ENCODE results near the gene LMX1B. TPM values are rescaled to one million over a fixed set of nuclear protein-coding genes. Genes with fewer than 3 reads are reported as not detected.

Gene LMX1B
- total RNA-seq, 4 donors from 2014 or later = 3.2 to 6.9 (median 4.6) TPM

- intact Hi-C loops (cut with DNase I; ENCODE audit: low total_unique reads) = no loop called here
- TF ChIP-seq POLR2A (IDR thresholded peaks at IDR 0.05) (no peak), CTCF (IDR thresholded peaks at IDR 0.05) (no peak)
- H3K4me3 ChIP-seq (ENCODE audit: low read depth, poor library complexity, severe bottlenecking) = no peak overlapping the region
- 69% methylated on average over 18 of the region's 18 CpGs for WGBS, 2 donors
- no peak for DNase-seq (ENCODE audit: low spot score in 2 of 2)
Observed at GRCh38 chr9:126624479-126624826, 10.7 kb downstream of the LMX1B start.

GRCh38 chr9:126624912-126625311 is 11.2 kb downstream of the LMX1B start:
- 70 to 73% methylated on average over 27 of the region's 27 CpGs for WGBS, 2 donors
- DNase-seq (ENCODE audit: low spot score in 2 of 2) = no peak
- no peak overlapping the region for H3K4me3 ChIP-seq (ENCODE audit: low read depth, poor library complexity, severe bottlenecking)
- intact Hi-C loops (cut with DNase I; ENCODE audit: low total_unique reads) = no loop called here
- TF ChIP-seq CTCF (IDR thresholded peaks at IDR 0.05) (no peak), POLR2A (IDR thresholded peaks at IDR 0.05) (no peak)

- no peak overlapping the region for H3K4me3 ChIP-seq (ENCODE audit: low read depth, poor library complexity, severe bottlenecking)
- WGBS, 2 donors = 48 to 67% methylated on average over 60 to 61 of the region's 64 CpGs
- no peak for TF ChIP-seq CTCF (IDR thresholded peaks at IDR 0.05)
- no peak for TF ChIP-seq POLR2A (IDR thresholded peaks at IDR 0.05)
- intact Hi-C loops (cut with DNase I; ENCODE audit: low total_unique reads) = no loop called here
- DNase-seq (ENCODE audit: low spot score in 2 of 2) = no peak
Observed at GRCh38 chr9:126625329-126626126, 11.8 kb downstream of the LMX1B start.

GRCh38 chr9:126626127-126626925 is 12.6 kb downstream of the LMX1B start:
- no peak overlapping the region for H3K4me3 ChIP-seq (ENCODE audit: low read depth, poor library complexity, severe bottlenecking)
- intact Hi-C loops (cut with DNase I; ENCODE audit: low total_unique reads) = no loop called here
- DNase-seq (ENCODE audit: low spot score in 2 of 2) = no peak
- TF ChIP-seq CTCF (IDR thresholded peaks at IDR 0.05) (no peak), POLR2A (IDR thresholded peaks at IDR 0.05) (no peak)
- 56 to 70% methylated on average over 43 to 56 of the region's 56 CpGs for WGBS, 2 donors

GRCh38 chr9:126626926-126627233 is 13.2 kb downstream of the LMX1B start:
- intact Hi-C loops (cut with DNase I; ENCODE audit: low total_unique reads) = no loop called here
- 74 to 82% methylated on average over 13 to 14 of the region's 14 CpGs for WGBS, 2 donors
- TF ChIP-seq POLR2A (IDR thresholded peaks at IDR 0.05) = no peak
- no peak for TF ChIP-seq CTCF (IDR thresholded peaks at IDR 0.05)
- DNase-seq (ENCODE audit: low spot score in 2 of 2) = no peak
- no peak overlapping the region for H3K4me3 ChIP-seq (ENCODE audit: low read depth, poor library complexity, severe bottlenecking)

Data from lower leg skin (tissue), 4 donors.